Heart left ventricle (tissue), 13 donors: ENCODE results near the gene ZDHHC18.

Source experiments
- POLR2A ChIP-seq, 2 donors: fragments of 450-650 bp; IDR thresholded peaks; one replicate each; pipeline ENCODE4 v1.6.1; 2017; ENCODE audit warnings: antibody characterized with exemption in 2 of 2, mild to moderate bottlenecking in 2 of 2, moderate library complexity in 2 of 2
- TF ChIP-seq, protein P1 (sequence below), 12 donors: fragments of 200-600 bp; sonication (generic) in 4 of 12; IDR thresholded peaks; one replicate each; pipeline versions ENCODE4 v1.5.0 to v1.8.0; 2018 to 2022; ENCODE audit warnings: antibody characterized with exemption in 12 of 12, mild to moderate bottlenecking in 5 of 12
- donor health status: ischemic (EF 13 %, LVEDD 7.1; RV severe dilation, severe dysfunction).
- donor health status: DM: no; HTN: yes; CAD: no.
- donor health status: DM: no; HTN: no; CAD: no.
- donor health status: ischemic (EF 25% LVEDD 6.9; RV normal size, moderate dysfunction).
- donor health status: ischemic (EF 25% LVEDD 5.7; RV mildly dilated, moderate dysfunction).
- donor health status: ischemic (EF 35%, LVEDD 5.7; RV mildly dilated, moderate dysfunction).
- donor health status: nonischemic (EF 11% LVEDD 7.7; RV severe dilation, severe dysfunction).
- donor health status: DM: yes; HTN: yes; CAD: no.
- donor health status: PGD.
- donor health status: ischemic (EF 29% LVEDD 5.4; RV normal size, mild dysfunction).
- donor health status: nonischemic (EF 23%, LVEDD 6.1; RV moderate dilation, normal function).

DNA sequence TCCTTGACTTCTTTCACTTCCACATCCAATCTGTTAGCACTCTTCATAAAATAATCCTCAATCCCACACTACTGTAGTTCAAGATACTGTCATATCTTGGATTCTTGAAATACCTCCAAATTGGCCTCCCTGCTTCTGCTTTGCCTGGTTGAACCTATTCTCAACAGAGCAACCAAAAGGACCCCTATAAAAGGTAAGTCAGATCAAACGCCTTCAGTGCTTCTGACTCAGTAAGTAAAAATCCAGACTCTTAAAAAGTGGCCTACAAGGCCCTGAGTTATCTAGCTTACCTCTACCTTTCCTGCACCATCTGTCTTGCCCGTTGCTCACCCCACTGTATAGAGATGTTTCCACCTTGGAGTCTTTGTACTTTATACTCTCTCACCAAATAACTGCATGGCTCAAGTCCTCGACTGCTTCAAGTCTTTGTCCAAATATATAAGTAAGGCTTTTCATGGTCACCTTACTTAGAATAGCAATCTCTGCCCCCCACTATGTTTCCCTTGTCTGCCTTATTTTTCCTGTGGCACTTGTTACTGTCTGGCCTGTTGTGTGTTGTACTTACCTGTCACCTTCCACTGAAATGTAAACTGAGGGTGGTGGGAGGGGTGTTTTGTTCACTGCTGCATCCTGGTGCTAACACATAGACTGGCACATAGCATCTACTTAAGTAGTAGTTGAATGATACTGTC, 43.8 kb upstream of the ZDHHC18 start:
- TF ChIP-seq, protein P1, sequence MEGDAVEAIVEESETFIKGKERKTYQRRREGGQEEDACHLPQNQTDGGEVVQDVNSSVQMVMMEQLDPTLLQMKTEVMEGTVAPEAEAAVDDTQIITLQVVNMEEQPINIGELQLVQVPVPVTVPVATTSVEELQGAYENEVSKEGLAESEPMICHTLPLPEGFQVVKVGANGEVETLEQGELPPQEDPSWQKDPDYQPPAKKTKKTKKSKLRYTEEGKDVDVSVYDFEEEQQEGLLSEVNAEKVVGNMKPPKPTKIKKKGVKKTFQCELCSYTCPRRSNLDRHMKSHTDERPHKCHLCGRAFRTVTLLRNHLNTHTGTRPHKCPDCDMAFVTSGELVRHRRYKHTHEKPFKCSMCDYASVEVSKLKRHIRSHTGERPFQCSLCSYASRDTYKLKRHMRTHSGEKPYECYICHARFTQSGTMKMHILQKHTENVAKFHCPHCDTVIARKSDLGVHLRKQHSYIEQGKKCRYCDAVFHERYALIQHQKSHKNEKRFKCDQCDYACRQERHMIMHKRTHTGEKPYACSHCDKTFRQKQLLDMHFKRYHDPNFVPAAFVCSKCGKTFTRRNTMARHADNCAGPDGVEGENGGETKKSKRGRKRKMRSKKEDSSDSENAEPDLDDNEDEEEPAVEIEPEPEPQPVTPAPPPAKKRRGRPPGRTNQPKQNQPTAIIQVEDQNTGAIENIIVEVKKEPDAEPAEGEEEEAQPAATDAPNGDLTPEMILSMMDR (IDR thresholded peaks at IDR 0.05), result no peak
- no peak for TF ChIP-seq POLR2A (IDR thresholded peaks at IDR 0.05)
